Upper lobe of left lung (tissue), 4 donors: ENCODE measurements around the gene S100A8.

Experiments used
- POLR2A ChIP-seq, 4 donors: fragments of 450-650 bp; IDR thresholded peaks; one replicate each; pipeline ENCODE4 v1.5.1; 2016 to 2017; ENCODE audit warnings: antibody characterized with exemption in 4 of 4, mild to moderate bottlenecking in 2 of 4
- POLR2AphosphoS5 ChIP-seq, 2 donors: sonication (generic); formaldehyde crosslinking; IDR thresholded peaks; one replicate each; pipeline ENCODE4 v1.5.1; 2017; ENCODE audit warnings: antibody characterized with exemption in 2 of 2
- TF ChIP-seq, protein P1 (sequence below), 6 experiments: fragments of 450-650 bp in 4 of 6; fragments of 200-600 bp in 2 of 6; sonication (generic) in 2 of 6; IDR thresholded peaks; one replicate each; pipeline ENCODE4 v1.5.1; 2016 to 2019; ENCODE audit warnings: antibody characterized with exemption in 6 of 6

DNA sequence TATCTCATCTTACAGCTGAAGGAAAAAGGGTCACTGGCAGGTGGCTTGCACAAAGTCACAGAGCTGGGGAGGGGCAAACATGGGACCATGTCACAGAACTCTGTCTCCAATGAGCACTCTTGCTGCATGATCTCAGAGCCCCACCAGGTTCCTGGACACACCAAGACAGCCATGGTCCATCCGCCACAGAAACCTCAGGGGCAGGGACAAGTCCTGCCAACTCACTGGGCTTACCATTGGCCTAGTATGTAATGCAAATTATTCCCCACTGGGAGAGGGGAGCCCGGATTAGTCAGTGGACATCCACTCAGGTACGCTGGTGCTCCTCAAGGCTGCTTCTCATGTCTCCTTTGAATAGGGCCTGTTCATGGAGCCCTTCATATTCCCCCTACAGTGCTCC lies 39.7 kb upstream of the S100A8 start:
- no peak for TF ChIP-seq POLR2A (IDR thresholded peaks at IDR 0.05)
- TF ChIP-seq, protein P1, sequence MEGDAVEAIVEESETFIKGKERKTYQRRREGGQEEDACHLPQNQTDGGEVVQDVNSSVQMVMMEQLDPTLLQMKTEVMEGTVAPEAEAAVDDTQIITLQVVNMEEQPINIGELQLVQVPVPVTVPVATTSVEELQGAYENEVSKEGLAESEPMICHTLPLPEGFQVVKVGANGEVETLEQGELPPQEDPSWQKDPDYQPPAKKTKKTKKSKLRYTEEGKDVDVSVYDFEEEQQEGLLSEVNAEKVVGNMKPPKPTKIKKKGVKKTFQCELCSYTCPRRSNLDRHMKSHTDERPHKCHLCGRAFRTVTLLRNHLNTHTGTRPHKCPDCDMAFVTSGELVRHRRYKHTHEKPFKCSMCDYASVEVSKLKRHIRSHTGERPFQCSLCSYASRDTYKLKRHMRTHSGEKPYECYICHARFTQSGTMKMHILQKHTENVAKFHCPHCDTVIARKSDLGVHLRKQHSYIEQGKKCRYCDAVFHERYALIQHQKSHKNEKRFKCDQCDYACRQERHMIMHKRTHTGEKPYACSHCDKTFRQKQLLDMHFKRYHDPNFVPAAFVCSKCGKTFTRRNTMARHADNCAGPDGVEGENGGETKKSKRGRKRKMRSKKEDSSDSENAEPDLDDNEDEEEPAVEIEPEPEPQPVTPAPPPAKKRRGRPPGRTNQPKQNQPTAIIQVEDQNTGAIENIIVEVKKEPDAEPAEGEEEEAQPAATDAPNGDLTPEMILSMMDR (IDR thresholded peaks at IDR 0.05): no peak
- no peak for TF ChIP-seq POLR2AphosphoS5 (IDR thresholded peaks at IDR 0.05)
